DMS79 (cell line): ENCODE data around the gene PTEN.
"Not testable (repeated sequence)": the region's sequence is repeated elsewhere in the genome, so short reads cannot be mapped to it uniquely, and the experiment has no call there.

Experiments
- DNase-seq: peaks from one replicate; lab custom pipeline; 2025; lab: John Stamatoyannopoulos, UW

Gene PTEN

GRCh38 chr10:87872828-87873227 is 9.4 kb downstream of the PTEN start:
- no peak for DNase-seq

GRCh38 chr10:87873656-87874055 is 10.2 kb downstream of the PTEN start:
- no peak for DNase-seq

GRCh38 chr10:87875929-87876571 is 12.6 kb downstream of the PTEN start:
- DNase-seq: no peak

GRCh38 chr10:87878664-87879459 is 15.4 kb downstream of the PTEN start:
- DNase-seq: no peak

GRCh38 chr10:87880336-87880735 is 16.9 kb downstream of the PTEN start:
- DNase-seq: no peak

- DNase-seq: not testable (repeated sequence)
These were observed 18.1 kb downstream of the PTEN start for GRCh38 chr10:87881373-87882059.

GRCh38 chr10:87882555-87883294 is 19.3 kb downstream of the PTEN start:
- DNase-seq: no peak

GRCh38 chr10:87886635-87887034 is 23.2 kb downstream of the PTEN start:
- DNase-seq: no peak

GRCh38 chr10:87887146-87887545 is 23.7 kb downstream of the PTEN start:
- DNase-seq: no peak

- no peak for DNase-seq
These were observed 24.3 kb downstream of the PTEN start for GRCh38 chr10:87887548-87888289.

GRCh38 chr10:87895430-87895829 is 32.0 kb downstream of the PTEN start:
- no peak for DNase-seq

GRCh38 chr10:87896216-87896615 is 32.8 kb downstream of the PTEN start:
- DNase-seq: no peak

GRCh38 chr10:87897957-87898356 is 34.5 kb downstream of the PTEN start:
- DNase-seq: not testable (repeated sequence)

GRCh38 chr10:87903396-87903795 is 40.0 kb downstream of the PTEN start:
- not testable (repeated sequence) for DNase-seq

GRCh38 chr10:87913156-87913921 is 49.9 kb downstream of the PTEN start:
- DNase-seq: no peak

GRCh38 chr10:87915406-87915805 is 52.0 kb downstream of the PTEN start:
- no peak for DNase-seq

GRCh38 chr10:87915989-87916388 is 52.6 kb downstream of the PTEN start:
- no peak for DNase-seq

- DNase-seq: no peak
These were observed 53.1 kb downstream of the PTEN start for GRCh38 chr10:87916515-87916914.

GRCh38 chr10:87918254-87918859 is 54.9 kb downstream of the PTEN start:
- no peak for DNase-seq

- DNase-seq: no peak
These were observed 57.1 kb downstream of the PTEN start for GRCh38 chr10:87920538-87920937.
